Right lobe of liver (tissue), 6 donors: Measurements from ENCODE around the gene RPS6KA4. TPM values are rescaled to one million over a fixed set of nuclear protein-coding genes. Genes with fewer than 3 reads are reported as not detected.
"Not testable (repeated sequence)": the region's sequence is repeated elsewhere in the genome, so short reads cannot be mapped to it uniquely, and the experiment has no call there.

Experiments
- ATAC-seq, 4 donors: fragments of 200-7000 bp; cut with Tn5 transposase; one replicate each; pipeline ENCODE4 v1.9.1; 2020; ENCODE audit warnings: mild to moderate bottlenecking in 4 of 4, moderate library complexity in 4 of 4
- DNase-seq, 3 donors: peaks; one replicate each; pipeline ENCODE4 v3.0.0-alpha.2; 2020
- H3K27ac ChIP-seq, 3 donors: fragments of 200-600 bp; one replicate each; pipeline ENCODE4 v1.8.0; 2022
- H3K27me3 ChIP-seq, 2 donors: fragments of 200-600 bp; one replicate each; pipeline ENCODE4 v1.8.0; 2022
- H3K36me3 ChIP-seq, 4 donors: fragments of 200-600 bp; sonication (generic) in 1 of 4; one replicate each; pipeline versions ENCODE4 v1.5.1 to v1.8.0; 2017 to 2022; ENCODE audit warnings: control low read depth in 1 of 4
- H3K4me1 ChIP-seq, 4 donors: fragments of 200-600 bp; sonication (generic) in 1 of 4; one replicate each; pipeline versions ENCODE4 v1.5.1 to v1.8.0; 2017 to 2022; ENCODE audit warnings: control low read depth in 1 of 4
- H3K4me3 ChIP-seq, 3 donors: fragments of 200-600 bp; one replicate each; pipeline ENCODE4 v1.8.0; 2022
- H3K9me3 ChIP-seq, 4 donors: fragments of 200-600 bp; sonication (generic) in 1 of 4; one replicate each; pipeline versions ENCODE4 v1.5.1 to v1.8.0; 2017 to 2022; ENCODE audit warnings: control low read depth in 1 of 4
- CTCF ChIP-seq, 4 donors: fragments of 200-600 bp in 3 of 4; fragments of 450-650 bp in 1 of 4; IDR thresholded peaks; one replicate each; pipeline versions ENCODE4 v1.5.1 to v1.8.0; 2016 to 2022; ENCODE audit warnings: antibody characterized with exemption in 4 of 4, mild to moderate bottlenecking in 2 of 4
- POLR2A ChIP-seq: fragments of 450-650 bp; IDR thresholded peaks from one replicate; pipeline ENCODE4 v1.6.1; 2017; ENCODE audit warnings: antibody characterized with exemption, mild to moderate bottlenecking
- WGBS: methylation state at CpG from one replicate; pipeline ENCODE4 v1.1.6; 2018; ENCODE audit warnings: low coverage, low lambda C conversion rate; ENCODE audit not compliant: insufficient coverage; ENCODE audit errors: missing lambda C conversion rate; 5-methylcytosine and 5-hydroxymethylcytosine counted together
- intact Hi-C, 2 donors: fragments of 100-400 bp; cut with DNase I; formaldehyde crosslinking; loops; one replicate each; pipeline versions ENCODE4 v1.11.2 to v1.14.1; 2022
- microRNA counts: library from miRNA; unstranded; fragments of <30 nt; microRNA quantifications from one replicate; lab custom pipeline; 2016
- microRNA-seq, 2 donors: library from miRNA; unstranded; fragments of <30 nt; microRNA quantifications; one replicate each; pipeline ENCODE4, GENCODE V29; 2019 to 2020
- small RNA-seq, 2 experiments: library from RNA; depleted of rRNA; stranded (forward); fragments of <200 nt; gene quantifications; one replicate each; pipeline ENCODE3, GENCODE V24; 2016
- total RNA-seq, 6 experiments: library from RNA; depleted of rRNA in 2 of 6; stranded (reverse); fragments of >200 nt in 2 of 6; fragmentation: NEBNext Ultra II Directional in 3 of 6; extraction: Animal tissue kit (Norgen Biotek cat#: 25700) in 3 of 6; gene quantifications; one replicate each; pipeline versions ENCODE4 v1.1.0 to v1.2.4, GENCODE V29; 2016 to 2023
- donor health status: DM: no; HTN: yes; CAD: no.
- donor health status: DM: no; HTN: no; CAD: no.
- donor health status: DM: no; HTN: no; CAD: no.
- donor health status: DM: no; HTN: yes; CAD: no.
- donor health status: DM: no; HTN: yes; CAD: no.

Gene RPS6KA4
- total RNA-seq, 6 experiments from 2014 or later: 6.6 to 17.9 (median 10.3) TPM

GRCh38 chr11:64415996-64416728 is 57.2 kb downstream of the RPS6KA4 start:
- DNase-seq: peak in 1 of 3 donors; percentile 17
- no peak for ATAC-seq
- intact Hi-C loops: no loop called here
- no peaks in the 10 kb centered on the region for H3K4me1 ChIP-seq
- H3K4me3 ChIP-seq: no peak overlapping the region
- H3K27me3 ChIP-seq: no peaks in the 10 kb centered on the region
- WGBS: 74% methylated on average over 6 of the region's 9 CpGs
- TF ChIP-seq CTCF (IDR thresholded peaks at IDR 0.05) (no peak), POLR2A (no peak)
- no peaks in the 10 kb centered on the region for H3K36me3 ChIP-seq
- no peaks in the 10 kb centered on the region for H3K9me3 ChIP-seq
- no peak overlapping the region for H3K27ac ChIP-seq

GRCh38 chr11:64418233-64418632 is 59.3 kb downstream of the RPS6KA4 start:
- H3K27me3 ChIP-seq, H3K4me1 ChIP-seq, ATAC-seq, H3K36me3 ChIP-seq, DNase-seq, H3K4me3 ChIP-seq, intact Hi-C loops, H3K27ac ChIP-seq, H3K9me3 ChIP-seq: not testable (repeated sequence)
- 65% methylated on average over 7 of the region's 7 CpGs for WGBS

GRCh38 chr11:64419257-64419790 is 60.4 kb downstream of the RPS6KA4 start:
- no peak for TF ChIP-seq CTCF (IDR thresholded peaks at IDR 0.05)
- no peak for TF ChIP-seq POLR2A
- H3K4me1 ChIP-seq: no peaks in the 10 kb centered on the region
- no CpG with 5 or more reads among the region's 11 CpGs for WGBS
- H3K27me3 ChIP-seq: no peaks in the 10 kb centered on the region
- H3K27ac ChIP-seq: no peak overlapping the region
- H3K36me3 ChIP-seq: no peaks in the 10 kb centered on the region
- DNase-seq (no peak), ATAC-seq (peak in 1 of 4 donors; percentile 21)
- H3K9me3 ChIP-seq: no peaks in the 10 kb centered on the region
- H3K4me3 ChIP-seq: no peak overlapping the region
- intact Hi-C loops: no loop called here

- H3K4me3 ChIP-seq: no peak overlapping the region
- no peaks in the 10 kb centered on the region for H3K9me3 ChIP-seq
- no peak for TF ChIP-seq CTCF (IDR thresholded peaks at IDR 0.05)
- no peak for TF ChIP-seq POLR2A
- intact Hi-C loops: no loop called here
- no peaks in the 10 kb centered on the region for H3K36me3 ChIP-seq
- DNase-seq (no peak), ATAC-seq (no peak)
- no peak overlapping the region for H3K27ac ChIP-seq
- no peaks in the 10 kb centered on the region for H3K27me3 ChIP-seq
- 69% methylated on average over 8 of the region's 8 CpGs for WGBS
- H3K4me1 ChIP-seq: no peaks in the 10 kb centered on the region
These were observed 61.0 kb downstream of the RPS6KA4 start for GRCh38 chr11:64419818-64420485.

MicroRNAs encoded within 50 kb of the gene (microRNA counts, 767-probe panel; counts per million panel counts)
- 237 counts per million for microRNA hsa-miR-1237 (lab: Ali Mortazavi, UCI)

Small RNAs within 50 kb of the gene (microRNA-seq; reads per million reads assigned to microRNA genes)
- gene MIR1237 (2.6 reads per million in 2 donors), gene MIR7155 (0 to 0.64 reads per million in 2 donors)

Small RNAs within 50 kb of the gene (small RNA-seq; reads per million reads assigned to genes)
- 0 to 0.13 reads per million in 2 experiments for gene MIR1237
- 0 to 0.48 reads per million in 2 experiments for gene MIR7155

Other genes starting within 250 kb of the RPS6KA4 start
- gene MACROD1, start 193.0 kb upstream of the RPS6KA4 start, total RNA-seq: 100 to 1,000 TPM in 1 of 6 experiments, 10 to 100 TPM in 5; 12.3 to 219 (median 27.8) TPM
- gene STIP1, start 173.0 kb upstream of the RPS6KA4 start, total RNA-seq: 100 to 1,000 TPM in 1 of 6 experiments, 10 to 100 TPM in 5; 27.6 to 110 (median 59.4) TPM
- gene FERMT3, start 152.4 kb upstream of the RPS6KA4 start, total RNA-seq: 10 to 100 TPM in 1 of 6 experiments, 1 to 10 TPM in 5; 5.1 to 17.3 (median 8.1) TPM
- gene TRPT1, start 133.0 kb upstream of the RPS6KA4 start, total RNA-seq: 10 to 100 TPM; 13.5 to 29.6 (median 18.9) TPM
- gene NUDT22, start 132.9 kb upstream of the RPS6KA4 start, total RNA-seq: 10 to 100 TPM; 23.2 to 46.7 (median 32.1) TPM
- gene DNAJC4, start 128.6 kb upstream of the RPS6KA4 start, total RNA-seq: 10 to 100 TPM; 14.6 to 27.6 (median 21.4) TPM
- 10 to 100 TPM in 5 of 6 experiments, 1 to 10 TPM in 1; 7.5 to 33.2 (median 16.6) TPM for gene VEGFB, start 124.6 kb upstream of the RPS6KA4 start, total RNA-seq
- gene FKBP2, start 118.1 kb upstream of the RPS6KA4 start, total RNA-seq: 100 to 1,000 TPM in 1 of 6 experiments, 10 to 100 TPM in 5; 49.4 to 108 (median 66.7) TPM
- gene PPP1R14B, start 112.2 kb upstream of the RPS6KA4 start, total RNA-seq: 10 to 100 TPM; 34.1 to 90.3 (median 49.7) TPM
- 1 to 10 TPM; 5.4 to 8.0 (median 6.7) TPM for gene PLCB3, start 107.6 kb upstream of the RPS6KA4 start, total RNA-seq
- gene BAD, start 74.5 kb upstream of the RPS6KA4 start, total RNA-seq: 10 to 100 TPM; 22.0 to 53.8 (median 26.0) TPM
- 10 to 100 TPM; 13.0 to 21.9 (median 17.8) TPM for gene GPR137, start 73.3 kb upstream of the RPS6KA4 start, total RNA-seq
- gene KCNK4, start 67.9 kb upstream of the RPS6KA4 start, total RNA-seq: not detected
- gene CATSPERZ, start 58.8 kb upstream of the RPS6KA4 start, total RNA-seq: not detected
- gene ESRRA, start 53.6 kb upstream of the RPS6KA4 start, total RNA-seq: 10 to 100 TPM; 28.5 to 82.6 (median 47.7) TPM
- gene TRMT112, start 41.6 kb upstream of the RPS6KA4 start, total RNA-seq: 100 to 1,000 TPM in 2 of 6 experiments, 10 to 100 TPM in 4; 58.0 to 122 (median 85.3) TPM
- gene PRDX5, start 41.0 kb upstream of the RPS6KA4 start, total RNA-seq: 100 to 1,000 TPM in 2 of 6 experiments, 10 to 100 TPM in 4; 84.0 to 172 (median 89.3) TPM
- 10 to 100 TPM in 1 of 6 experiments, 1 to 10 TPM in 5; 2.4 to 10.6 (median 4.9) TPM for gene CCDC88B, start 19.0 kb upstream of the RPS6KA4 start, total RNA-seq
- gene SLC22A11, start 196.8 kb downstream of the RPS6KA4 start, total RNA-seq: 1 to 10 TPM in 2 of 6 experiments, under 1 TPM in 2, not detected in 2; 0.11 to 3.9 (median 0.65) TPM
- under 1 TPM in 3 of 6 experiments, not detected in 3; 0.22 to 0.80 (median 0.74) TPM for gene SLC22A12, start 232.1 kb downstream of the RPS6KA4 start, total RNA-seq